Liver (tissue), 9 donors: ENCODE measurements around the gene PXDN. TPM values are rescaled to one million over a fixed set of nuclear protein-coding genes. Genes with fewer than 3 reads are reported as not detected.

Source experiments
- DNase-seq: peaks from one replicate; pipeline ENCODE4 v3.0.0-alpha.2; 2017; ENCODE audit warnings: low spot score
- H3K27ac ChIP-seq, 2 donors: one replicate each; pipeline ENCODE4 v1.7.0; 2013; ENCODE audit warnings: inconsistent platforms in 2 of 2, low read length in 2 of 2, control low read depth in 1 of 2, low read depth in 1 of 2, mild to moderate bottlenecking in 1 of 2
- H3K27me3 ChIP-seq, 4 donors: one replicate each; pipeline versions ENCODE4 v1.6.1 to v1.7.0; 2013; ENCODE audit warnings: low read length in 3 of 4, inconsistent platforms in 1 of 4, mild to moderate bottlenecking in 1 of 4, moderate library complexity in 1 of 4; ENCODE audit not compliant: control insufficient read depth in 4 of 4, insufficient read depth in 4 of 4
- H3K36me3 ChIP-seq, 4 donors: one replicate each; pipeline versions ENCODE4 v1.6.1 to v1.7.0; 2013; ENCODE audit warnings: low read length in 3 of 4, mild to moderate bottlenecking in 3 of 4, low read depth in 1 of 4, moderate library complexity in 1 of 4; ENCODE audit not compliant: control insufficient read depth in 4 of 4, insufficient read depth in 3 of 4
- H3K4me1 ChIP-seq, 4 donors: one replicate each; pipeline versions ENCODE4 v1.6.1 to v1.7.0; 2013; ENCODE audit warnings: low read length in 3 of 4, mild to moderate bottlenecking in 3 of 4, moderate library complexity in 1 of 4; ENCODE audit not compliant: control insufficient read depth in 4 of 4, insufficient read depth in 4 of 4
- H3K4me3 ChIP-seq, 3 donors: one replicate each; pipeline versions ENCODE4 v1.6.1 to v1.7.0; 2013; ENCODE audit warnings: low read length in 3 of 3, control low read depth in 1 of 3, low read depth in 1 of 3, mild to moderate bottlenecking in 1 of 3
- H3K9ac ChIP-seq, 2 donors: one replicate each; pipeline ENCODE4 v1.7.0; 2013; ENCODE audit warnings: low read length in 2 of 2, mild to moderate bottlenecking in 2 of 2, moderate library complexity in 2 of 2, control low read depth in 1 of 2, low read depth in 1 of 2
- H3K9me3 ChIP-seq, 4 donors: one replicate each; pipeline versions ENCODE4 v1.6.1 to v1.7.0; 2013; ENCODE audit warnings: low read length in 3 of 4; ENCODE audit not compliant: control insufficient read depth in 4 of 4
- EGR1 ChIP-seq, 2 donors: IDR thresholded peaks; 2 replicates each; pipeline ENCODE4 v1.6.1; 2016 to 2018; ENCODE audit warnings: antibody characterized with exemption in 2 of 2, low read depth in 2 of 2
- FOXA1 ChIP-seq: IDR thresholded peaks from 2 replicates; pipeline ENCODE4 v1.6.1; 2016; ENCODE audit warnings: antibody characterized with exemption
- FOXA2 ChIP-seq: IDR thresholded peaks from 2 replicates; pipeline ENCODE4 v1.6.1; 2016; ENCODE audit warnings: antibody characterized with exemption
- GABPA ChIP-seq, 2 donors: IDR thresholded peaks in 1 of 2; conservative IDR thresholded peaks in 1 of 2; 2 replicates each; pipeline ENCODE4 v1.6.1; 2016; ENCODE audit warnings: antibody characterized with exemption in 2 of 2, mild to moderate bottlenecking in 1 of 2, moderate library complexity in 1 of 2
- HNF4A ChIP-seq, 2 donors: conservative IDR thresholded peaks; 2 replicates each; pipeline ENCODE4 v1.6.1; 2016; ENCODE audit warnings: antibody characterized with exemption in 2 of 2, mild to moderate bottlenecking in 2 of 2
- JUND ChIP-seq, 2 donors: IDR thresholded peaks; 2 replicates each; pipeline ENCODE4 v1.6.1; 2016; ENCODE audit warnings: antibody characterized with exemption in 2 of 2
- NR2F2 ChIP-seq: IDR thresholded peaks from 2 replicates; pipeline ENCODE4 v1.6.1; 2016; ENCODE audit warnings: antibody characterized with exemption
- RAD21 ChIP-seq, 2 donors: IDR thresholded peaks; 2 replicates each; pipeline ENCODE4 v1.6.1; 2016; ENCODE audit warnings: antibody characterized with exemption in 2 of 2, mild to moderate bottlenecking in 2 of 2
- RXRA ChIP-seq, 2 donors: IDR thresholded peaks; 2 replicates each; pipeline ENCODE4 v1.6.1; 2017 to 2018; ENCODE audit warnings: antibody characterized with exemption in 2 of 2, mild to moderate bottlenecking in 1 of 2
- SP1 ChIP-seq: IDR thresholded peaks from 2 replicates; pipeline ENCODE4 v1.6.1; 2018; ENCODE audit warnings: antibody characterized with exemption, mild to moderate bottlenecking
- TAF1 ChIP-seq: conservative IDR thresholded peaks from 2 replicates; pipeline ENCODE4 v1.6.1; 2016; ENCODE audit warnings: antibody characterized with exemption, mild to moderate bottlenecking
- YY1 ChIP-seq: IDR thresholded peaks from 2 replicates; pipeline ENCODE4 v1.6.1; 2016; ENCODE audit warnings: antibody characterized with exemption, mild to moderate bottlenecking
- WGBS: extraction: QIAGEN DNeasy Blood & Tissue Kit; methylation state at CpG from one replicate; pipeline ENCODE4 v1.1.7; 2013; 5-methylcytosine and 5-hydroxymethylcytosine counted together
- polyA plus RNA-seq, 2 donors: library from polyadenylated mRNA; stranded (reverse) in 1 of 2; unstranded in 1 of 2; fragments of 200-250 nt in 1 of 2; fragments of >200 nt in 1 of 2; fragmentation: Nextera tagmentation in 1 of 2; extraction: Ambion mirVana in 1 of 2; gene quantifications; one replicate each; pipeline versions ENCODE4 v1.2.1 to v1.2.3, GENCODE V29; 2013 to 2015
- total RNA-seq, 2 donors: library from RNA; depleted of rRNA; stranded (reverse); fragments of >200 nt; gene quantifications; one replicate each; pipeline ENCODE4 v1.2.3, GENCODE V29; 2014
- TF ChIP-seq, protein P1 (sequence below): IDR thresholded peaks from 2 replicates; pipeline ENCODE4 v1.6.1; 2016; ENCODE audit warnings: antibody characterized with exemption, mild to moderate bottlenecking
- TF ChIP-seq, protein P2 (sequence below): IDR thresholded peaks from 2 replicates; pipeline ENCODE4 v1.6.1; 2016; ENCODE audit warnings: antibody characterized with exemption
- TF ChIP-seq, protein P3 (sequence below): IDR thresholded peaks from 2 replicates; pipeline ENCODE4 v1.6.1; 2016; ENCODE audit warnings: antibody characterized with exemption
- TF ChIP-seq, protein P4 (sequence below): IDR thresholded peaks from 2 replicates; pipeline ENCODE4 v1.6.1; 2016; ENCODE audit warnings: antibody characterized with exemption
- TF ChIP-seq, protein P5 (sequence below): fragments of 150-350 bp; IDR thresholded peaks from 2 replicates; pipeline ENCODE4 v1.5.1; 2017; ENCODE audit warnings: improper control_type of control experiment, low read depth, low read length; ENCODE audit not compliant: missing input control
- donor health status: healthy.
- donor health status: healthy.
- donor health status: healthy.
- donor health status: healthy.
- donor health status: healthy.

The PXDN gene
- total and polyA plus RNA-seq, 4 donors, result 4.2 to 21.5 (median 16.9) TPM

DNA sequence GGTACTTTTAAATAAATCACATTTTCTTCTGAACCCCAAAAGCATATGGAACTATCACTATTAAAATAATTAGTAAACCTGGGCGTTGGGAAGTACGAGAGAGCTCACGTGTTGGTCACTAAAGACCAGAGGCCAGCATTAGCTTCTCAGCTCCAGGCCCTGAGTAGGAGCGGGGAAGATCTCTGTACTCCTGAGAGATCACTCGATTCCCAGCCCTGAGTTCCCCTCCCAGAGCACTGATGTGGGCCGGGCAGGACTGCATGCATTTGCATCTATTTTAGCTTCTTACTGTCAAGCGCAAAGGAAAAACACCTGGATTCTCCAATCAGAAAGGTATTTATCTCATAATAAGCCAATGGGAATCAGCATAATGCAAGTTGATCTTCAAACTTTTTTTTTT lies 6.2 kb downstream of the PXDN start:
- Histone ChIP-seq H3K27ac (peak overlapping the region in 1 of 2 donors; percentile 30), H3K27me3 (no peaks in the 10 kb centered on the region), H3K36me3 (no peaks in the 10 kb centered on the region), H3K9ac (no peak overlapping the region), H3K4me1 (peaks cover 0 to 3% (median under 1%) of the 10 kb centered on the region in 4 donors), H3K4me3 (no peak overlapping the region), H3K9me3 (peaks cover 0 to 6% (median 0%) of the 10 kb centered on the region in 4 donors)
- no peak for DNase-seq
- TF ChIP-seq TAF1 (no peak), EGR1 (IDR thresholded peaks at IDR 0.05; ENCODE audit: low read depth in 2 of 2) (no peak), RAD21 (IDR thresholded peaks at IDR 0.05) (no peak), SP1 (no peak), RXRA (IDR thresholded peaks at IDR 0.05) (no peak), YY1 (no peak), FOXA2 (no peak), FOXA1 (no peak), HNF4A (conservative IDR thresholded peaks at IDR 0.05) (no peak), JUND (IDR thresholded peaks at IDR 0.05) (no peak), GABPA (IDR thresholded peaks at IDR 0.05 in 1 of 2, conservative IDR thresholded peaks at IDR 0.05 in 1 of 2) (no peak), NR2F2 (no peak)
- TF ChIP-seq, protein P1, sequence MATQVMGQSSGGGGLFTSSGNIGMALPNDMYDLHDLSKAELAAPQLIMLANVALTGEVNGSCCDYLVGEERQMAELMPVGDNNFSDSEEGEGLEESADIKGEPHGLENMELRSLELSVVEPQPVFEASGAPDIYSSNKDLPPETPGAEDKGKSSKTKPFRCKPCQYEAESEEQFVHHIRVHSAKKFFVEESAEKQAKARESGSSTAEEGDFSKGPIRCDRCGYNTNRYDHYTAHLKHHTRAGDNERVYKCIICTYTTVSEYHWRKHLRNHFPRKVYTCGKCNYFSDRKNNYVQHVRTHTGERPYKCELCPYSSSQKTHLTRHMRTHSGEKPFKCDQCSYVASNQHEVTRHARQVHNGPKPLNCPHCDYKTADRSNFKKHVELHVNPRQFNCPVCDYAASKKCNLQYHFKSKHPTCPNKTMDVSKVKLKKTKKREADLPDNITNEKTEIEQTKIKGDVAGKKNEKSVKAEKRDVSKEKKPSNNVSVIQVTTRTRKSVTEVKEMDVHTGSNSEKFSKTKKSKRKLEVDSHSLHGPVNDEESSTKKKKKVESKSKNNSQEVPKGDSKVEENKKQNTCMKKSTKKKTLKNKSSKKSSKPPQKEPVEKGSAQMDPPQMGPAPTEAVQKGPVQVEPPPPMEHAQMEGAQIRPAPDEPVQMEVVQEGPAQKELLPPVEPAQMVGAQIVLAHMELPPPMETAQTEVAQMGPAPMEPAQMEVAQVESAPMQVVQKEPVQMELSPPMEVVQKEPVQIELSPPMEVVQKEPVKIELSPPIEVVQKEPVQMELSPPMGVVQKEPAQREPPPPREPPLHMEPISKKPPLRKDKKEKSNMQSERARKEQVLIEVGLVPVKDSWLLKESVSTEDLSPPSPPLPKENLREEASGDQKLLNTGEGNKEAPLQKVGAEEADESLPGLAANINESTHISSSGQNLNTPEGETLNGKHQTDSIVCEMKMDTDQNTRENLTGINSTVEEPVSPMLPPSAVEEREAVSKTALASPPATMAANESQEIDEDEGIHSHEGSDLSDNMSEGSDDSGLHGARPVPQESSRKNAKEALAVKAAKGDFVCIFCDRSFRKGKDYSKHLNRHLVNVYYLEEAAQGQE, result no peak
- TF ChIP-seq, protein P2, sequence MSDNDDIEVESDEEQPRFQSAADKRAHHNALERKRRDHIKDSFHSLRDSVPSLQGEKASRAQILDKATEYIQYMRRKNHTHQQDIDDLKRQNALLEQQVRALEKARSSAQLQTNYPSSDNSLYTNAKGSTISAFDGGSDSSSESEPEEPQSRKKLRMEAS, result no peak
- TF ChIP-seq, protein P3, sequence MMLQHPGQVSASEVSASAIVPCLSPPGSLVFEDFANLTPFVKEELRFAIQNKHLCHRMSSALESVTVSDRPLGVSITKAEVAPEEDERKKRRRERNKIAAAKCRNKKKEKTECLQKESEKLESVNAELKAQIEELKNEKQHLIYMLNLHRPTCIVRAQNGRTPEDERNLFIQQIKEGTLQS, result no peak
- TF ChIP-seq, protein P4, sequence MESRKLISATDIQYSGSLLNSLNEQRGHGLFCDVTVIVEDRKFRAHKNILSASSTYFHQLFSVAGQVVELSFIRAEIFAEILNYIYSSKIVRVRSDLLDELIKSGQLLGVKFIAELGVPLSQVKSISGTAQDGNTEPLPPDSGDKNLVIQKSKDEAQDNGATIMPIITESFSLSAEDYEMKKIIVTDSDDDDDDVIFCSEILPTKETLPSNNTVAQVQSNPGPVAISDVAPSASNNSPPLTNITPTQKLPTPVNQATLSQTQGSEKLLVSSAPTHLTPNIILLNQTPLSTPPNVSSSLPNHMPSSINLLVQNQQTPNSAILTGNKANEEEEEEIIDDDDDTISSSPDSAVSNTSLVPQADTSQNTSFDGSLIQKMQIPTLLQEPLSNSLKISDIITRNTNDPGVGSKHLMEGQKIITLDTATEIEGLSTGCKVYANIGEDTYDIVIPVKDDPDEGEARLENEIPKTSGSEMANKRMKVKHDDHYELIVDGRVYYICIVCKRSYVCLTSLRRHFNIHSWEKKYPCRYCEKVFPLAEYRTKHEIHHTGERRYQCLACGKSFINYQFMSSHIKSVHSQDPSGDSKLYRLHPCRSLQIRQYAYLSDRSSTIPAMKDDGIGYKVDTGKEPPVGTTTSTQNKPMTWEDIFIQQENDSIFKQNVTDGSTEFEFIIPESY, result no peak
- TF ChIP-seq, protein P5, sequence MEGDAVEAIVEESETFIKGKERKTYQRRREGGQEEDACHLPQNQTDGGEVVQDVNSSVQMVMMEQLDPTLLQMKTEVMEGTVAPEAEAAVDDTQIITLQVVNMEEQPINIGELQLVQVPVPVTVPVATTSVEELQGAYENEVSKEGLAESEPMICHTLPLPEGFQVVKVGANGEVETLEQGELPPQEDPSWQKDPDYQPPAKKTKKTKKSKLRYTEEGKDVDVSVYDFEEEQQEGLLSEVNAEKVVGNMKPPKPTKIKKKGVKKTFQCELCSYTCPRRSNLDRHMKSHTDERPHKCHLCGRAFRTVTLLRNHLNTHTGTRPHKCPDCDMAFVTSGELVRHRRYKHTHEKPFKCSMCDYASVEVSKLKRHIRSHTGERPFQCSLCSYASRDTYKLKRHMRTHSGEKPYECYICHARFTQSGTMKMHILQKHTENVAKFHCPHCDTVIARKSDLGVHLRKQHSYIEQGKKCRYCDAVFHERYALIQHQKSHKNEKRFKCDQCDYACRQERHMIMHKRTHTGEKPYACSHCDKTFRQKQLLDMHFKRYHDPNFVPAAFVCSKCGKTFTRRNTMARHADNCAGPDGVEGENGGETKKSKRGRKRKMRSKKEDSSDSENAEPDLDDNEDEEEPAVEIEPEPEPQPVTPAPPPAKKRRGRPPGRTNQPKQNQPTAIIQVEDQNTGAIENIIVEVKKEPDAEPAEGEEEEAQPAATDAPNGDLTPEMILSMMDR, result no peak
- WGBS, result 75% methylated on average over 7 of the region's 7 CpGs
